Effector memory CD4-positive, alpha-beta T cell (primary cell): ENCODE measurements around the gene PRR3.
"Not testable (repeated sequence)": the region's sequence is repeated elsewhere in the genome, so short reads cannot be mapped to it uniquely, and the experiment has no call there.

Experiments
- DNase-seq, 3 donors: peaks; one replicate each; pipeline ENCODE4 v3.0.0-alpha.2; 2020
- H3K27ac ChIP-seq: 2 replicates; pipeline ENCODE4 v1.7.0; 2013; ENCODE audit warnings: mild to moderate bottlenecking, low read length, moderate library complexity; ENCODE audit not compliant: insufficient read depth, poor library complexity, severe bottlenecking
- H3K27me3 ChIP-seq: replicated peaks from 2 replicates; pipeline ENCODE4 v1.7.0; 2013; ENCODE audit warnings: mild to moderate bottlenecking, low read length; ENCODE audit not compliant: insufficient read depth, control insufficient read depth, poor library complexity, severe bottlenecking
- H3K36me3 ChIP-seq: 2 replicates; pipeline ENCODE4 v1.7.0; 2013; ENCODE audit warnings: mild to moderate bottlenecking, low read length, moderate library complexity; ENCODE audit not compliant: control insufficient read depth, insufficient read depth
- H3K4me1 ChIP-seq: 2 replicates; pipeline ENCODE4 v1.7.0; 2013; ENCODE audit warnings: low read length, mild to moderate bottlenecking; ENCODE audit not compliant: control insufficient read depth, insufficient read depth, poor library complexity, severe bottlenecking
- H3K4me3 ChIP-seq: 2 replicates; pipeline ENCODE4 v1.7.0; 2013; ENCODE audit warnings: low read length, low read depth, mild to moderate bottlenecking; ENCODE audit not compliant: insufficient read depth, poor library complexity, severe bottlenecking
- H3K9me3 ChIP-seq: 2 replicates; pipeline ENCODE4 v1.7.0; 2013; ENCODE audit warnings: mild to moderate bottlenecking, low read length, moderate library complexity; ENCODE audit not compliant: control insufficient read depth

The PRR3 gene

GRCh38 chr6:30516754-30517076, 40.4 kb upstream of the PRR3 start:
- H3K9me3 ChIP-seq, H3K4me3 ChIP-seq, DNase-seq, H3K27me3 ChIP-seq, H3K36me3 ChIP-seq: not testable (repeated sequence)
- Histone ChIP-seq H3K27ac (peak overlapping the region; percentile 87), H3K4me1 (peaks cover 23% of the 10 kb centered on the region)

GRCh38 chr6:30517767-30518504, 39.2 kb upstream of the PRR3 start:
- H3K4me1 ChIP-seq = peaks cover 23% of the 10 kb centered on the region
- not testable (repeated sequence) for H3K27ac ChIP-seq, H3K4me3 ChIP-seq, DNase-seq, H3K27me3 ChIP-seq, H3K36me3 ChIP-seq, H3K9me3 ChIP-seq

- not testable (repeated sequence) for H3K36me3 ChIP-seq, H3K4me3 ChIP-seq, H3K27me3 ChIP-seq, DNase-seq, H3K27ac ChIP-seq, H3K9me3 ChIP-seq
- peaks cover 23% of the 10 kb centered on the region for H3K4me1 ChIP-seq
These were observed 38.5 kb upstream of the PRR3 start for GRCh38 chr6:30518505-30519145.

GRCh38 chr6:30520522-30520921, 36.6 kb upstream of the PRR3 start:
- no peak overlapping the region for H3K27ac ChIP-seq
- no peak for DNase-seq
- H3K36me3 ChIP-seq = no peaks in the 10 kb centered on the region
- H3K4me3 ChIP-seq = no peak overlapping the region
- H3K27me3 ChIP-seq = no peaks in the 10 kb centered on the region
- peaks cover 16% of the 10 kb centered on the region for H3K4me1 ChIP-seq
- no peaks in the 10 kb centered on the region for H3K9me3 ChIP-seq

GRCh38 chr6:30521082-30521481, 36.0 kb upstream of the PRR3 start:
- H3K36me3 ChIP-seq, H3K4me3 ChIP-seq, DNase-seq, H3K9me3 ChIP-seq, H3K27me3 ChIP-seq, H3K27ac ChIP-seq: not testable (repeated sequence)
- H3K4me1 ChIP-seq = peaks cover 12% of the 10 kb centered on the region

- H3K27ac ChIP-seq, H3K36me3 ChIP-seq, H3K27me3 ChIP-seq, DNase-seq, H3K4me3 ChIP-seq, H3K9me3 ChIP-seq, H3K4me1 ChIP-seq: not testable (repeated sequence)
These were observed 35.1 kb upstream of the PRR3 start for GRCh38 chr6:30521952-30522351.

- H3K4me1 ChIP-seq, H3K9me3 ChIP-seq, DNase-seq, H3K27me3 ChIP-seq, H3K4me3 ChIP-seq, H3K27ac ChIP-seq, H3K36me3 ChIP-seq: not testable (repeated sequence)
These were observed 30.7 kb upstream of the PRR3 start for GRCh38 chr6:30526444-30526843.

- not testable (repeated sequence) for H3K4me1 ChIP-seq, H3K27ac ChIP-seq, H3K9me3 ChIP-seq, H3K36me3 ChIP-seq, DNase-seq, H3K4me3 ChIP-seq, H3K27me3 ChIP-seq
These were observed 27.7 kb upstream of the PRR3 start for GRCh38 chr6:30529349-30529875.

GRCh38 chr6:30530014-30530413, 27.1 kb upstream of the PRR3 start:
- peaks cover 8% of the 10 kb centered on the region for H3K4me1 ChIP-seq
- no peak overlapping the region for H3K4me3 ChIP-seq
- DNase-seq = no peak
- no peak overlapping the region for H3K27ac ChIP-seq
- H3K9me3 ChIP-seq = no peaks in the 10 kb centered on the region
- H3K27me3 ChIP-seq = no peaks in the 10 kb centered on the region
- no peaks in the 10 kb centered on the region for H3K36me3 ChIP-seq

GRCh38 chr6:30533460-30534294, 23.4 kb upstream of the PRR3 start:
- Histone ChIP-seq H3K4me3 (peak overlapping the region; percentile 42), H3K36me3 (no peaks in the 10 kb centered on the region), H3K9me3 (no peaks in the 10 kb centered on the region), H3K27me3 (no peaks in the 10 kb centered on the region), H3K4me1 (peaks cover 8% of the 10 kb centered on the region), H3K27ac (no peak overlapping the region)
- no peak for DNase-seq
